Activated B cell treated with CpG ODN at 0.5 μM for 24 hours (primary cell): ENCODE results near the gene TLL2. TPM values are rescaled to one million over a fixed set of nuclear protein-coding genes. Genes with fewer than 3 reads are reported as not detected.
"Not testable (repeated sequence)": the region's sequence is repeated elsewhere in the genome, so short reads cannot be mapped to it uniquely, and the experiment has no call there.

Experiments used
- ATAC-seq: fragments of 200-7000 bp; cut with Tn5 transposase; one replicate; pipeline ENCODE4 v1.10.0; 2021; ENCODE audit warnings: low read depth, mild to moderate bottlenecking, moderate library complexity
- CTCF ChIA-PET: fragments of 350-600 bp; sonication (Branson Sonifier 250); formaldehyde crosslinking; loops from one replicate; lab custom pipeline; 2021; ENCODE audit warnings: antibody characterized with exemption; lab: Charles Lee
- POLR2A ChIA-PET: fragments of 350-600 bp; sonication (Branson Sonifier 250); formaldehyde crosslinking; loops from one replicate; lab custom pipeline; 2021; ENCODE audit warnings: antibody characterized with exemption; lab: Charles Lee
- DNase-seq: peaks from one replicate; pipeline ENCODE4 v3.0.0; 2022
- H3K27ac Mint-ChIP-seq: one replicate; pipeline ENCODE4 v1.8.0; 2020; ENCODE audit warnings: mixed read lengths
- H3K27me3 Mint-ChIP-seq: one replicate; pipeline ENCODE4 v1.8.0; 2021; ENCODE audit warnings: mixed read lengths
- H3K36me3 Mint-ChIP-seq: one replicate; pipeline ENCODE4 v1.8.0; 2021; ENCODE audit warnings: low read depth, mixed read lengths
- H3K4me1 Mint-ChIP-seq: one replicate; pipeline ENCODE4 v1.8.0; 2021; ENCODE audit warnings: mixed read lengths
- H3K4me3 Mint-ChIP-seq: one replicate; pipeline ENCODE4 v1.8.0; 2020; ENCODE audit warnings: mild to moderate bottlenecking, mixed read lengths
- H3K9me3 Mint-ChIP-seq: one replicate; pipeline ENCODE4 v1.8.0; 2020; ENCODE audit warnings: mixed read lengths
- intact Hi-C: fragments of 100-400 bp; cut with micrococcal nuclease; formaldehyde crosslinking; loops from one replicate; pipeline ENCODE4 v1.15.1; 2024
- total RNA-seq: library from RNA; stranded (reverse); gene quantifications from 2 replicates; pipeline ENCODE4 v1.2.3, GENCODE V29; 2022
- TF ChIP-seq, protein P1 (sequence below): fragments of 200-600 bp; IDR thresholded peaks from one replicate; pipeline ENCODE4 v1.8.0; 2022; ENCODE audit warnings: antibody characterized with exemption, mild to moderate bottlenecking

Gene TLL2
- total RNA-seq, 1 donor from 2014 or later = 1.6 TPM

DNA sequence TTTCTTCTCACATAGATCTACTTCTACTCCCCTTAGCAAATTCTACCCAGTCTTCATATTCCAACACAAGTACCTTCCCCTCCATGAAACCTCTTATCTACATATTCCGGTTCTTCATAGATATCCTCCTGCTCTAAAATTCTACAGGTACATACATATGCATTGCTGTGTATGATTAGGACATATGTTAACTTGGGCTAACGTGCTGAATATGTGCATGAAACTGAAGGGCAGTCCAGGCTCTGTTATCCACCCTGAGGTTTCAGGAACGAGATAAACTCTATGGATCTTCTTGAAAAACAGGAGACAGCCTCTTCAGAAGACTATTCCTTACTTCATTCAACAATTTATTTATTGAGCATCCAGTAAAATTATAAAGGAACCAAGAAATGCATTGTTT lies 41.6 kb upstream of the TLL2 start:
- ATAC-seq (no peak), DNase-seq (no peak)
- TF ChIP-seq, protein P1, sequence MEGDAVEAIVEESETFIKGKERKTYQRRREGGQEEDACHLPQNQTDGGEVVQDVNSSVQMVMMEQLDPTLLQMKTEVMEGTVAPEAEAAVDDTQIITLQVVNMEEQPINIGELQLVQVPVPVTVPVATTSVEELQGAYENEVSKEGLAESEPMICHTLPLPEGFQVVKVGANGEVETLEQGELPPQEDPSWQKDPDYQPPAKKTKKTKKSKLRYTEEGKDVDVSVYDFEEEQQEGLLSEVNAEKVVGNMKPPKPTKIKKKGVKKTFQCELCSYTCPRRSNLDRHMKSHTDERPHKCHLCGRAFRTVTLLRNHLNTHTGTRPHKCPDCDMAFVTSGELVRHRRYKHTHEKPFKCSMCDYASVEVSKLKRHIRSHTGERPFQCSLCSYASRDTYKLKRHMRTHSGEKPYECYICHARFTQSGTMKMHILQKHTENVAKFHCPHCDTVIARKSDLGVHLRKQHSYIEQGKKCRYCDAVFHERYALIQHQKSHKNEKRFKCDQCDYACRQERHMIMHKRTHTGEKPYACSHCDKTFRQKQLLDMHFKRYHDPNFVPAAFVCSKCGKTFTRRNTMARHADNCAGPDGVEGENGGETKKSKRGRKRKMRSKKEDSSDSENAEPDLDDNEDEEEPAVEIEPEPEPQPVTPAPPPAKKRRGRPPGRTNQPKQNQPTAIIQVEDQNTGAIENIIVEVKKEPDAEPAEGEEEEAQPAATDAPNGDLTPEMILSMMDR = no peak
- H3K36me3 Mint-ChIP-seq = peaks cover 38% of the 10 kb centered on the region
- H3K9me3 Mint-ChIP-seq = no peaks in the 10 kb centered on the region
- no peaks in the 10 kb centered on the region for H3K27me3 Mint-ChIP-seq
- POLR2A ChIA-PET = no interaction called here
- intact Hi-C loops = no loop called here
- no peak overlapping the region for H3K27ac Mint-ChIP-seq
- H3K4me3 Mint-ChIP-seq = no peak overlapping the region
- CTCF ChIA-PET = interaction anchor here (0.6 to 1.7 kb wide), 6 partner anchors 22 to 214 kb away, joined by 3 to 8 read pairs (median 4); no protein-coding TSS in a partner anchor
- H3K4me1 Mint-ChIP-seq = no peaks in the 10 kb centered on the region

DNA sequence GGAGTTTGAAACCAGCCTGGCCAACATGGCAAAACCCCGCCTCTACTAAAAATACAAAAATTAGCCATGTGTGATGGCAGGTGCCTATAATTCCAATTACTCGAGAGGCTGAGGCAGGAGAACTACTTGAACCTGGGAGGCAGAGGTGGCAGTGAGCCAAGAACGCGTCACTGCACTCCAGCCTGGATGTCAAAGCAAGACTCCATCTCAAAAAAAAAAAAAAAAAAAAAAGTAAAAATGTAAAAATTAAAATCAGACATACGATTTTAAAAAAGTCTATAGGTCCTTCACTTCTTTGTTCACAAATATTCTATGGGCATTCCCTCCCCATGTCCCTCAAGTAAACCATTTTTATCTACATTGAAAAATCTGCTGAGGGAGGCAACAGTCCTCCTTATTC lies 34.9 kb upstream of the TLL2 start:
- ATAC-seq (no peak), DNase-seq (no peak)
- Mint-ChIP-seq H3K4me3 (no peak overlapping the region), H3K27ac (no peak overlapping the region), H3K36me3 (peaks cover 70% of the 10 kb centered on the region), H3K27me3 (no peaks in the 10 kb centered on the region), H3K9me3 (no peaks in the 10 kb centered on the region), H3K4me1 (no peaks in the 10 kb centered on the region)
- intact Hi-C loops = no loop called here
- TF ChIP-seq, protein P1 = no peak
- CTCF ChIA-PET = no interaction called here
- POLR2A ChIA-PET = no interaction called here

DNA sequence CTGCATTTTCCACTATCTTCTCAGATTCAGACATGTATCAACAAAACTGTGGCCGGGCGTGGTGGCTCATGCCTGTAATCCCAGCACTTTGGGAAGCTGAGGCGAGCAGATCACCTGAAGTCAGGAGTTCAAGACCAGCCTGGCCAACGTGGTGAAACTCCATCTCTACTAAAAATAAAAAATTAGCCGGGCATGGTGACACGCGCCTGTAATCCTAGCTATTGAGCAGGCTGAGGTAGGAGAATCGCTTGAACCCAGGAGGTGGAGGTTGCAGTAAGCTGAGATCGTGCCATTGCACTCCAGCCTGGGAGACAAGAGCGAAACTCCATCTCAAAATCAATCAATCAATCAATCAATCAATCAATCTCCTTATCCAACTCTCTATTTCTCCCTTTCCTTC lies 31.8 kb upstream of the TLL2 start:
- peaks cover 66% of the 10 kb centered on the region for H3K36me3 Mint-ChIP-seq
- ATAC-seq, POLR2A ChIA-PET, H3K27me3 Mint-ChIP-seq, intact Hi-C loops, H3K4me3 Mint-ChIP-seq, H3K4me1 Mint-ChIP-seq, H3K9me3 Mint-ChIP-seq, H3K27ac Mint-ChIP-seq, DNase-seq: not testable (repeated sequence)
- CTCF ChIA-PET = interaction anchor here (0.8 kb wide), 1 partner anchor 32 kb away, joined by 3 read pairs; the partner anchor contains the start of gene TLL2

DNA sequence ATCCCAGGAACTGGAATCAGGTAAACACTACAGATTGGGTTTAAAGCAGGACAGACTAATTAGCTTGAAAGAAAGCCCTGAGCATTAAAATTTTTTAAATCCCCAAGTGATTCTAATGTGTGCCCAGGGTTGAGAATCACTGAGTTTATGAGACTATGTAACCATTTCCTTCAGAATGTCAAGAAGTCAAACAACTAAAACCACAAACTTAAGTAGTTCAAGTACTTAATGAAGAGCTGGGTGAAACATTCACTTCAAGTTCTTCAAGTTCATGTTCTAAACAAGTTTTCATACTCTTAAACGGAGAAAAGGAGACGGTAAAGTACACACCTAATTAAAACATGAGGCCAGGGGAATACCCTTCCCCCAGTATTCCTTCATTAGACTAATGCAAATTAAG lies 28.2 kb upstream of the TLL2 start:
- CTCF ChIA-PET = no interaction called here
- no peak for ATAC-seq
- Mint-ChIP-seq H3K4me1 (no peaks in the 10 kb centered on the region), H3K27ac (no peak overlapping the region), H3K27me3 (no peaks in the 10 kb centered on the region), H3K9me3 (no peaks in the 10 kb centered on the region), H3K4me3 (no peak overlapping the region), H3K36me3 (peaks cover 70% of the 10 kb centered on the region)
- intact Hi-C loops = no loop called here
- DNase-seq = no peak
- TF ChIP-seq, protein P1 = no peak
- POLR2A ChIA-PET = no interaction called here

DNA sequence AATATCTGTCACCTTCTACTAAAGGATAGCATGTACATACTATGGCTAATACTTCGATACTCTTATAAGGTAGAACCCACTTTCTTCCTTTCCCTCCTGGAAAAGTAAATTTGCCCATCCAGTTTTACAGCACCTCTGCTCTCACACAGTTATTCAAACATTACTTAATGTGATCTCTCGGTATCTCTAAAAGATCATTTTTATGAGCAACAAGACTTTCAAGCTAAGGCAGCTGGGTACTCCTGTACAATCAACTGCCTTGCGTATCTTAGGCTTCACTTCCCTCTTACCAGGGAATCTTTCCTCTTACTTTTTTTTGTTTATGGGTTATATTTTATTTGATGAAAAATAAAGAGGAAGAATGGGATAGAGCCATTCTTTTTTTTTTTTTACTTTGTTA lies 26.5 kb upstream of the TLL2 start:
- Mint-ChIP-seq H3K9me3 (no peaks in the 10 kb centered on the region), H3K36me3 (peaks cover 54% of the 10 kb centered on the region), H3K27me3 (no peaks in the 10 kb centered on the region), H3K27ac (no peak overlapping the region), H3K4me1 (peaks cover 14% of the 10 kb centered on the region), H3K4me3 (no peak overlapping the region)
- ChIA-PET CTCF (no interaction called here), POLR2A (interaction anchor here (0.6 kb wide), 1 partner anchor 437 kb away, joined by 3 read pairs; no protein-coding TSS in a partner anchor)
- intact Hi-C loops = no loop called here
- TF ChIP-seq, protein P1 = no peak
- DNase-seq (no peak), ATAC-seq (no peak)

DNA sequence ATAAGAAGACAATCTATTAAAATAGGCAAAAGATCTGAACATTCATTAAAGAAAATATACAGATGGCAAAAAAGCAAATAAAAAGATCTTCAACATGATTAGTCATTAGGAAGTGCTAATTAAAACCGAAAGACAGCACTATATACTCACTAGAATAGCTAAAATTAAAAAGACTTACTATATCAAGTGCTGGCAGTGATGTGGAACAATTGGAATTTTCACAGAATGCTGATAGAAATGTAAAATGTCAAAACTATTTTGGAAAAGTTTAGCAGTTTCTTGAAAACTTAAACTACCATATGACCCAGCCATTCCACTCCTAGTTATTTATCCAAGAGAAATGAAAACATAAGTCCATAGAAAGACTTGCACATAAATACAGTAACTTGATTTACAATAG lies 25.0 kb upstream of the TLL2 start:
- peaks cover 53% of the 10 kb centered on the region for H3K36me3 Mint-ChIP-seq
- no peaks in the 10 kb centered on the region for H3K27me3 Mint-ChIP-seq
- CTCF ChIA-PET = no interaction called here
- POLR2A ChIA-PET = no interaction called here
- no peak overlapping the region for H3K4me3 Mint-ChIP-seq
- DNase-seq = no peak
- no peak for ATAC-seq
- peaks cover 14% of the 10 kb centered on the region for H3K4me1 Mint-ChIP-seq
- H3K27ac Mint-ChIP-seq = no peak overlapping the region
- TF ChIP-seq, protein P1 = no peak
- intact Hi-C loops = no loop called here
- H3K9me3 Mint-ChIP-seq = no peaks in the 10 kb centered on the region
